ENCODE data around the gene DPYSL4.
"Not testable (repeated sequence)": the region's sequence is repeated elsewhere in the genome, so short reads cannot be mapped to it uniquely, and the experiment has no call there.

The DPYSL4 gene

GRCh38 chr10:132209130-132209529 is 22.4 kb downstream of the DPYSL4 start:
- DNase-seq = no peak

DNA sequence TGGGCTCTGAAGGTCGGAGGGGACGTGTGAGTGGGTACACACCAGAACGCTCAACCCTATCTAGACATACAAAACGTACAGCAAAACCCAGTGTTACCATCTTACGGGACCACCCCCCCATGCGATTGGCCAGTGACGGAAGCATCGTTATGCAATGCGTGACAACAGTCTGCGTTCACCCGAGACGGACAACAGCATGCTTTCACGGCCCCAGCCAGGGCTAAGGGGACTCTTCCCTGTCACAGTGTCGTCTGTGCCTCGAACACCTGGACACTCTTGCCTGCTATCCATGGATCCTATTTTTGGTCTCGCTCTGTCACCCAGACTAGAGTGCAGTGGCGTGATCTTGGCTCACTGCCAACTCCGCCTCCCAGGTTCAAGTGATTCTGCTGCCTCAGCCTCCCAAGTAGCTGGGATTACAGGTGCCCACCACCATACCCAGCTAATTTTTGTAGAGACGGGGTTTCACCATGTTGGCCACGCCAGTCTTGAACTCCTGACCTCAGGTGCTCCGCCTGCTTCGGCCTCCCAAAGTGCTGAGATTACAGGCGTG is 23.3 kb downstream of the DPYSL4 start:
- no peak for DNase-seq

- no peak for DNase-seq
These were observed 24.0 kb downstream of the DPYSL4 start for GRCh38 chr10:132210766-132211165.

DNA sequence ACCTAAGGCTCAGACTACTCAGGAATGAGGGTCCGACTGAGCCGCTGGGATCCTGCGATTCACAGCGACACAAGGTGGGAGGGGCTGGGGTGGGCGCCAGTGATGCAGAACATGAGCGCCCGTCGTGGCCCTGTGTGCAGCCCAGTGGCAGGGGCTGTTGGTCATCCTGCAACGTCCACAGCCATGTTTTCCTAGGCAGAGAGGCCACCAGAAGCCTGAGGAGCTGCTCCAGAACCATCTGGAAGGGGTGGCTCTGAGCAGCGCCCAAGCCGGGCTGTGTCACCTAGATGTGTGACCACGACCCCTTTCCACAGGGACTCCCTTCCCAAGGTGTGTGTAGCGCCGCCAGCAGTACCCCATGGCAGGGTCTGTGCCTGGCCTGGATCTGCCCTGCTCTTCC is 24.5 kb downstream of the DPYSL4 start:
- no peak for DNase-seq

DNA sequence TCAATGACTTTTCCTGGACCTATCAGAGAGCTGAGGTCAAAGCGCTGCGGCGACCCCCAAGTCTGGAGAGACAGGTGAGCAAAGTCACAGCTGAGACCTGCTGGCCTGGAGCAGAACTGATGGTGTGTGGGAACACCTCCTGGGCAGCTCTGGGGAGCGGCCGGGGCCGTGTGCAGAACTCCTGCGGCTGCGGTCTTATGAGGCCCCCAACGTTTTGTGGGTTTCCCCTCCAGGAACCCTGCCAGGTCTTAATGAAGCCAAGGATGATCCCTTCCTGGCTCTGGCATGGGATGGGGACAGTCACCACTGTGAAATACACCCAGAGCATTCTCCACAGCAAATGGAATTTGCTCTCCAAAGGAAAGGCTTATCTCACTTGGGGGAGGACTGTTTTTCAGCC is 26.1 kb downstream of the DPYSL4 start:
- DNase-seq = no peak

DNA sequence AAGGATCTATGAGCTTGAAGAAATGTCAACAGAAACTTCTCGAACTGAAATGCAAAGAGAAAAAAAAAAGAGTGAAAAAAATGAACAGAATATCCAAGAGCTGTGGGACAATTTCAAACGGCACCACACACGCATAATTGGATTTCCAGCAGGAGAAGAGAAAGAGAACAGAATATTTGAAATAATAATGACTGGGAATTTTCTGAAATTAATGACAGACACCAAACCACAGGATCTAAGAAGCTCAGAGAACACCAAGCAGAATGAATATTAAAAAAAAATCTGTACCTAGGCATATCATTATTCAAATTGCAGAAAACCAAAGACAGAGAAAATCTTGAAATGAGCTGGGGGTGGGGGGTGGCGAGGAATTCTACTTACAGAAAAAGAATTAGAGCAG is 27.2 kb downstream of the DPYSL4 start:
- DNase-seq = no peak

DNA sequence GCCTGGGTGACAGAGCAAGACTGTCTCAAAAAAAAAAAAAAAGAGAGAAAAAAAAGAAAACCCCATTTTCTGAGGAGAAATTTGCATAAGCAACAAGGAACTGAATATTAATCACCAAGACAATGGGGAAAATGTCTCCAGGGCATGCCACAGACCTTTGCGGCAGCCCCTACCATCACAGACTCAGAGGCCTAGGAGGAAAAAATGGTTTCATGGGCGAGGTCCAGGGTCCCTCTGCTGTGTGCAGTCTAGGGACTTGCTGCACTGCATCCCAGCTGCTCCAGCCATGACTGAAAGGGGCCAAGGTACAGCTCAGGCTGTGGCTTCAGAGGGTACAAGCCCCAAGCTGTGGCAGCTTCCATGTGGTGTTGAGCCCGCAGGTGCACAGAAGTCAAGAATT is 29.7 kb downstream of the DPYSL4 start:
- not testable (repeated sequence) for DNase-seq

DNA sequence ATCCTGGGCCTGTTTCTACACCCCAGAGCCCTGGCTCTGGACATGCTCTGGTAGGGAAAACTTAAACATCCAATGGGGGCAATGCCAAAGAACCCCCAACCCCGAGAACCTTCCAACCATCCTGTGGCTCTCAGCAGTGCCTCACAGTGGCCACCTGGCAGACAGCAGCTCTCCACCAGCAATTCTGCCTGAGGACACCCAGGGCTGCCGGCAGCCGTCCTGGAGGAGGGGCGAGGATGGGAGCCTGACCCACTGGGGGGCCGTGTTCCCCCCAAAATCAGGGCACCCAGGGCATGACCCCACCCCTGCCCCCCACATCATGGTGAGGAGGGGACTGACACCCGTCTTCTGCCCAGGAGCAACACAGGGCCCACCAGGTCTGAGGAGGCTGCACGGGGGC is 32.7 kb downstream of the DPYSL4 start:
- DNase-seq = no peak

DNA sequence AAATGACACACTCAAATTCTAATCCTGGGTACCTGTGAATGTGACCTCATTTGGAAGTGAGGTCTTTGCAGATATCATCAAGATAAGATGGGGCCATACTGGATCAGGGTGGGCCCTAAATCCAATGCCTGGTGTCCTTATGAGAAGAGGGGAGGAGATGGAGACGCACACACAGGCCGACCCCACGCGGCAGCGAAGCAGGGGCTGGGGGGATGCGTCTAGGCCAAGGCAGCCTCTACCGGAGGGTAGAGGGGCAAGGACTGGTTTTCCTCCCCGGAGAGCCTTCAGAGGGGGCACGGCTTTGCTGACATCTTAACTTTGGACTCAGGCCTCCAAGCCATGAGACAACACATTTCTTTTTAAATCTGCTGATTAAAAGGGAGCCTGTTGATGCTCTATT is 33.3 kb downstream of the DPYSL4 start:
- no peak for DNase-seq

GRCh38 chr10:132220996-132221395 is 34.2 kb downstream of the DPYSL4 start:
- DNase-seq = not testable (repeated sequence)

DNA sequence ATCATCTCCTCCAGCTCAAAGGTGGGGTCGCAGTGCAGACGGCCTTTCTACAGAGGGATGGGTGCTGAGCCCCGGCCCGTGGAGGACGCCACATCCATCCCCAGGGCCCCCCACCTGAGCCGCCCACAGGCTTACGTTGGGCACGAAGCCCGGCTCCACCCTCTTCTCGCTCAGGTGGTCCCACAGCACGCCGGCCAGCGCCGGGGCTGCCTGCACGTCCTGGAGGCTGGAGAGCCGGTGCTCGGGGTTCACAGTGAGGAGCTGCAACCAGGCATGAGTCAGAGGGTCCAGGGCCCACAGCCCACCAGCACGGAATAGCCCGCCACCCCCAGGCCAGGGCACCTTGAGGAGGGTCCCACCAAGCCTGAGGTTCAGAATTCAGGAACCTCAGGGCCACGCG is 36.0 kb downstream of the DPYSL4 start:
- DNase-seq = no peak

DNA sequence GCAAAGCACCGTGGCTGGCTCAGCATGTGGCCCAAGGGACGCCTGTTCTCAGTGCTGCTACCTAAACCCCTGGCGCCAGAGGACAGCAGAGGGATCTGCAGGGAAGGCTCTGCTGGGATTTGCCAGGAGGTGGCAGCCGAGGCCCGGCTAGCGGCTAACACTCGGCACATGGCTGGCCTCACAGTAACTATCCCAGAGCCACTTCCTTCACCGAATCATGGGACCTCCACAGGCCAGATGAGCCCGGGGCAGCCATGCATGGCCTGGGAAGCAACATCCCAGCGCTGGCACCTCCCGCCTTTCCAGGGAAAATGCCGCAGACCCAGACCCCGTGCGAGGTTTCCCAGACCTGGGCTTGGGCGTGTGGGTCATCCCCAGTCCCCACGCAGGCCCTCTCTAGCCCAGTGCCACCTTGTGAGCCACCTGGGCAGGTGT is 36.4 kb downstream of the DPYSL4 start:
- DNase-seq = peak; percentile 82

DNA sequence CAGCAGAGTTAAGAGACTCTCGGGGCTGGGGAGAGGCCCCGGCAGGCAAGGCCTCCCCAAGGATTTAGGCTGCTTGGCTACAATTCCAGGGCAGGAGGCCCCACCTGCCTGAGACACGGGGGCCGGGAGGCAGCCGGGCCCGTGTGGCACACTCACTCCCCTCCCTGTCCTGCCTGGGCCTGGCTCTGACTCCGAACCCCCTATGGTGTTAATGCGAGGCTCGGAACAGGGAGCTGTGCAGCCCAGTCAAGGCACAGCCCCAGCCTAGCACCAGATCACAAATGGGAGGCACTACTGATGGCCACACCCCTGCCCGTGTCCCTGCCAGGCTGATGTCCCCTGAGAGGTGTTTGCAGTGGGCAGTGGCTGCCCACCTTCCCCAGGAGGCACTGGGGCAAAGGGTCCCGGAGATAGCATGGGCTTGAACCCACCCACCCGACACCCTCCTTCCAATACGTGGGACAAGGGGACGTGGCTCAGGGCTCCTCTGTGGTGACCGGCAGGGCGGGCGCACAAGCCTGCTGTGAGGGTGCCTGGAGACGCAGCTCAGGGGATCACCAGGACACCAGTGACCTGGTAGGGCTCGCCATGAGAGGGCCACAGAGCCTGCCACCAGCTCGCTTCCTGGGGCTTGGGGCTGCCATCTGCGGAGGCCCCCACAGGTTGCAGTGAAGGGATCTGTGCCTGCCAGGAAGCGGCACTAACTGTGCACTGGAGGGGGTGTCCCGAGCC is 37.0 kb downstream of the DPYSL4 start:
- DNase-seq = no peak

GRCh38 chr10:132224343-132225072 is 37.8 kb downstream of the DPYSL4 start:
- DNase-seq = no peak

DNA sequence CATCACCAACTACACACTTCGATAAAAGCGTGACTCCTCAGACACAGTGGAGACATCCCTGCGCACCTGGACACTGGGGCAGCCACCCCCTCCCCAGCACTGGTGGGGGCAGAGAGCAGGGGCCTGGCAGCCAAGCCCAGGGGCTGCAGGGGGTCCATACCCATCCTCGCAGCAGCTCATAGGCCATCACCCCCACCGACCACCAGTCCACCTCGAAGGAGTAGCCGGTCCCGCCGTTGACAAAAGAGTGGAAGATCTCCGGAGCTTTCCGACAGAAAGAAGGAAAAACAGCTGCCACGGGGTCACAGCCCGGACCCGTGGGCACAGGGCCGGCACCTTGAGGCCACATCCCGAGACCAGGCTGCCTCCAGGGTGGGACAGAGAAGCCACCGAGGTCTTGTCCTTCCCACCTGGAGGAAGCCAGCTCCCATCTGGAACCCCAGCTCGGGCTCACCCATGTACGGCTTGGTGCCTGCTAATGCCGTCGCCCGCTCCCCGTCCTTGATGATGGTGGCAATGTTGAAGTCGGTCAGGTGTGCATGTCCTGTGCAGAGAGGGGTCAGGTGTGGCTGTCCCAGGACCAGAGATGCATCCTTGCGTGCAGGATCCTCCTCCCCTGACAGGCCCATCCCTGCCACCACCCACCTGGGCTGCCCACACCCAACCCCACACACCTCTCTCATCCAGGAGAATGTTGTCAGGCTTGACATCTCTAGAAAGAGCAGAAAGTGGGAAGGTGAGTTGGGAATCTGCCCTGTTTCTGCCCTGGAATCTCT is 38.5 kb downstream of the DPYSL4 start:
- no peak for DNase-seq

DNA sequence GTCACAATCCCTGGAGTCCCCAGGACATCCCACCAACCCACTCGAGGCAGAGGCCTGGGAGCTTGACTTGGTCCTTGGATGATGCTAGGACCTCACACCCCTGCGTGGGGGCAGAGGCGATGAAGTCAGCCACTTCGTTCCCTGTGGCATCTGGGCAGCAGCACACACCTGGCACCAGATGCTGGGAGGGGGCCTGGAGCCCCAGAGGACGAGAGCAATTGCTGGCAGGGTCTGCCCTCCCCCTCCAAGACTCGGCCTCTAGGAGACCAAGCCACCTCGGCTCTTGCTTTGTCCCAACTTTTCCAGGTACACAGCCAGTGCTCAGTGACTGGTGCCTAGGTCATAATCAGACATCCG is 39.1 kb downstream of the DPYSL4 start:
- DNase-seq = no peak

DNA sequence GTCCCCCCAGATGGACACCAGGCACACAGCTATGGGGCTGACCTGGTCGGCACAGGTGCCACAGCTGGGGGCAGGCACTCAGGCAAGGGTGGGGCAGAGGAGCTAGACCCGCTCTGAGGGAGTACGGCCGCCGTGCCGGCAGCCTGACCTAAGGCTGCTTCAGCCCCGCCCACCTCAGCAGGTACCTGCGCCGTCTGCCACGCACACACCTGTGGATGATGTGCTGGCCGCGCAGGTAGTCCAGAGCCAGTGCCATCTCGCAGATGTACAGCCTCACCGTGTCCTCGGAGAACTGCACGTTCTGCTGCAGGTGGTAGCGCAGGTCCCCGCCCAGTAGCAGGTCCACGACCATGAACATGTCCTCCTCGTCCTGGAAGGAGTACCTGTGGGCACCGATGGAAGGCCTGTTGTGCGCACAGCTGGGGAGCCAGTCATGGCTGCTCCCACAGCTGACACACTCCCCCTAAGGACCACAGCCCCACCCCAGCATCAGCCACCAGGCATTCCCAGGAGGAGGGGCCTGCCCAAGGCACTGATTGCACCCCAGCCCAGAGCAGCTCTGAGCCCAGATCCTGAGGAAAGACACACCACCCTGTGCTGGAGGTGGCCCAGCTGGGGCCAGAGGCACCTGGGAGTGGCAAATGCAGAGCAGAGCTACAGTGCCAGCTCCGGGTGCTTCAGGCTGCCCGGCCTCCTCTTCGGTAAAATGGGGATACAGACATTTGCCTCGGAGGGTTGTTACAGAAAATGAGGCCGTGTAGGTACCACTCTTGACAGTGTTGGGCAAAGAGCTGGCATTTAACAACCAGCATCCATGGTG is 40.0 kb downstream of the DPYSL4 start:
- no peak for DNase-seq

DNA sequence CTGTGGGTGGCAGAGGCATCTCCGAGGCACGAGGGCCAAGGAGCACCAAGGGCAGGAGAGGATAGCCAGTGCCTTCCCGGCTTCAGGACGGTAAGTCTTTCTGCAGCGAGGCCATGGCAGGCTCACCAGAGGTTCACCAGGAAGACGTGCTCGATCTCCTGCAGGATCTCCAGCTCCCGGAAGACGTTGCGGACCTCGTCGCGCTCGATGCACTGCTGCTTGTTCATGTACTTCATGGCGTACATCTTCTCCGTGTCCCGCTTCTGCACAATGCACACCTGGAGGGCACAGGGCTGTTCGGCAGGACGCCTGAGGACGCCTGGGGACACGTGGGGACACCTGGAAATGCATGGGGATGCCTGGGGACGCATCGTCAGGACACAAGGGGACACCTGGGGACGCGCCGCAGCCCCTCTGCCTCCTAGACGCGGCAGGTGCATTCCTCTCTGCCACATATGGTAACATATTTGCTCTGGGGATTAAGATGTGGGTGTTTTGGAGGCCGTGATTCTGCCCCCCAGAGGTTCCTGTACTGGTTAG is 41.2 kb downstream of the DPYSL4 start:
- no peak for DNase-seq

GRCh38 chr10:132228616-132229015 is 41.9 kb downstream of the DPYSL4 start:
- no peak for DNase-seq

DNA sequence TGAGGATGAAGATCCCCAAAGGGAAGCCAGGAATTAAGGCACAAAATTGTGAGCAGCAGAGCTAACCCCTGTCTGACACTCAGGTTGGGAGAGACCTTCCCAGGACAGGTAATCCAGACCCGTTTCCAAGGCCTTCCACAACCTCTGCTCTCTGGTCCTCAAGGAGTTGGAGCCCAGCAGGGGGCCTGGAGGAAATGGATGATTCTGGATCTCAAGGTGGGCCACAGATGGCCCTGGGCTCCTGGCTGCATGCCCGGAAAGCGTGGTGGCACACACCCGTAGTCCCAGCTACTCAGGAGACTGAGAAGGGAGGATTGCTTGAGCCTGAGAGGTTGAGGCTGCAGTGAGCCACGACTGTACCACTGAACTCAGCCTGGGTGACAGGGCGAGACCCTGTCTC is 42.3 kb downstream of the DPYSL4 start:
- DNase-seq = no peak

DNA sequence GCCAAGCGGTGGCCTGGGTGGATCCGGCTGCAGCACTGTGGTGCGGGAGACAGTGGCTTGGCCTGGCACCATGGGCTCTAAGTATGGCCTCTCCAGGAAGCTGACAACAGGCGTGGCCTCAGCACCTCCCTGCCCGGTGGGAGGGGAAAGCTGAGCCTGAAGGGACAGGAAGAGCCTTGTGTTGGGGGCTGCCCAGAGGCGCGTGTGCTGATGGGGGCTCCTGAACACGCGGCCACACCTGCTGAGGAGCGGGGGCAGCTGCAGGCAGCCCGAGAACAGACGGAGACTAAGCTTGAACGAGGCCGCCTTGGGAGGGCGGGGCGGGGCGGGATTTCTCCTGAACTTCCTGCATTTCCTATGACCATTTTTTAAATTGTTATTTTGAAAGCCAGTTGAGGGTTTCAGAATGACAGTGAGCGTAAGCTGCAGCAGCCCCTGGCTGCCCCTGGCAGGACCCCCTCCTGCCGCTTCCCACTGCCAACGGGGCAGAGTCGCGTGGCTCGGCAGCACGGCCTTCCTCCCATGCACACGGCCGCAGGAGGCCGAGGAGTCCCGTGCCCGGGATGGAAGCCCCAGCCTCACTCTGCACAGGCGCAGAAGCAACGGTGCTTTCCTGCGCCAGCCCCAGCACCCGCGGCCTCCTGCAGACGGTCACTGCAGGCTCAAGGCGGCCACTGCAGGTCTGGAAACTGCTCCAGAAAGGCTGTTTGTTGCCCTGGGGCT is 43.2 kb downstream of the DPYSL4 start:
- no peak for DNase-seq

All from NCI-H82 (cell line).